ENCODE data around the gene OMG. TPM values are rescaled to one million over a fixed set of nuclear protein-coding genes. Genes with fewer than 3 reads are reported as not detected.
A peak's percentile ranks its signal among the peaks of the same experiment; 100 is the strongest.

The OMG gene
- total and polyA plus RNA-seq, 2 donors (not counting 3 experiments of a cell fraction or from before 2014, with no cell fraction given): 0.86 TPM; not detected in 1

DNA sequence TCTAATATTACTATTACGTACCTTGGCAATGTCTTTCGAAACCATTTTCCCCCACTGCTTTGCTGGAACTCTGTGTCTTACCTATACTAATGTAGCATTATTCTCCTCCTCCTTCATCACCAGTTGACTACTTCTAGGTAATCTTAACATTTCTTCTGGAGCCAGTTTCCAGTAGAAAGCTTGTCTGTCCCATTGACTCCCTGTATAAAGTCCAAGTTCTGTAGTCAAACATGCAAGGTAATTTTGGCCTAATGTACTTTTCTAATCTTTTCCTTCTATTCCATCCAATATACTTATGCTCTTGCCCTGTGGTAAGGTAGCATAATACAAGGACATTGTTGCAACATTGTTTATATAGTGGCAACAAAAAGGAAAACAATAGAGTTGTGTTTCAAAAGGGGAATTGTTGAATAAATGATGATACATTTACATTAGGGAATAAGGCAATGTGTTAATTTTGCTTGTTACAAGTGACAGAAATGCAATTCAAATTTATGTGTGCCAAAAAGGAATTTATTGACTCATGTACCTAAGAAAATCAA is 27.9 kb downstream of the OMG start:
- intact Hi-C loops (cut with micrococcal nuclease) (loop anchor here (5.0 kb wide), 1 partner anchor 43 kb away; the partner anchor contains the start of gene EVI2B), dilution Hi-C loops (cut with MboI; ENCODE audit: extremely low pct_ligation_motif_present, low sequenced_read_pairs) (no loop called here)
- no peak for TF ChIP-seq GATA2 (IDR thresholded peaks at IDR 0.05; ENCODE audit: insufficient read depth, insufficient read length, low read depth, low read length)
- TF ChIP-seq MYC (IDR thresholded peaks at IDR 0.05; ENCODE audit: low read depth, low read length): no peak
- TF ChIP-seq JUN (IDR thresholded peaks at IDR 0.05; ENCODE audit: borderline replicate concordance, insufficient read depth, insufficient read length, low read depth): no peak
- no peak for TF ChIP-seq POLR2AphosphoS5 (IDR thresholded peaks at IDR 0.05; ENCODE audit: insufficient read depth, low read depth, low read length)
- TF ChIP-seq, protein P1, sequence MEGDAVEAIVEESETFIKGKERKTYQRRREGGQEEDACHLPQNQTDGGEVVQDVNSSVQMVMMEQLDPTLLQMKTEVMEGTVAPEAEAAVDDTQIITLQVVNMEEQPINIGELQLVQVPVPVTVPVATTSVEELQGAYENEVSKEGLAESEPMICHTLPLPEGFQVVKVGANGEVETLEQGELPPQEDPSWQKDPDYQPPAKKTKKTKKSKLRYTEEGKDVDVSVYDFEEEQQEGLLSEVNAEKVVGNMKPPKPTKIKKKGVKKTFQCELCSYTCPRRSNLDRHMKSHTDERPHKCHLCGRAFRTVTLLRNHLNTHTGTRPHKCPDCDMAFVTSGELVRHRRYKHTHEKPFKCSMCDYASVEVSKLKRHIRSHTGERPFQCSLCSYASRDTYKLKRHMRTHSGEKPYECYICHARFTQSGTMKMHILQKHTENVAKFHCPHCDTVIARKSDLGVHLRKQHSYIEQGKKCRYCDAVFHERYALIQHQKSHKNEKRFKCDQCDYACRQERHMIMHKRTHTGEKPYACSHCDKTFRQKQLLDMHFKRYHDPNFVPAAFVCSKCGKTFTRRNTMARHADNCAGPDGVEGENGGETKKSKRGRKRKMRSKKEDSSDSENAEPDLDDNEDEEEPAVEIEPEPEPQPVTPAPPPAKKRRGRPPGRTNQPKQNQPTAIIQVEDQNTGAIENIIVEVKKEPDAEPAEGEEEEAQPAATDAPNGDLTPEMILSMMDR (IDR thresholded peaks at IDR 0.05; ENCODE audit: extremely low read depth in 1 of 2, insufficient read depth in 1 of 2, low read depth in 1 of 2, low read length in 2 of 2): no peak
- no peak for TF ChIP-seq EZH2 (IDR thresholded peaks at IDR 0.05; ENCODE audit: borderline replicate concordance, low read depth, low read length, severe bottlenecking)
- TF ChIP-seq POLR2A (IDR thresholded peaks at IDR 0.05; ENCODE audit: low read depth, low read length): no peak
- no peak for TF ChIP-seq FOS (IDR thresholded peaks at IDR 0.05; ENCODE audit: borderline replicate concordance, insufficient read depth, low read length)
- TF ChIP-seq, protein P2, sequence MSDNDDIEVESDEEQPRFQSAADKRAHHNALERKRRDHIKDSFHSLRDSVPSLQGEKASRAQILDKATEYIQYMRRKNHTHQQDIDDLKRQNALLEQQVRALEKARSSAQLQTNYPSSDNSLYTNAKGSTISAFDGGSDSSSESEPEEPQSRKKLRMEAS (IDR thresholded peaks at IDR 0.05; ENCODE audit: insufficient read depth, insufficient read length): no peak
- FAIRE-seq: no peak
- H3K4me1 ChIP-seq (ENCODE audit: control insufficient read depth, extremely low read depth, insufficient read depth, low read length): peaks cover 16% of the 10 kb centered on the region
- H3K27me3 ChIP-seq (ENCODE audit: control insufficient read depth in 2 of 2, insufficient read depth in 2 of 2, low read length in 2 of 2): no peaks in the 10 kb centered on the region
- DNase-seq (ENCODE audit: low read depth, low spot score): no peak
- ChIA-PET CTCF (interaction anchor here (0.8 to 1.5 kb wide), 9 partner anchors 9 to 72 kb away, joined by 3 to 9 read pairs (median 3); no protein-coding TSS in a partner anchor), POLR2A (no interaction called here)
- H3K79me2 ChIP-seq (ENCODE audit: control insufficient read depth, insufficient read depth, low read length): no peaks in the 10 kb centered on the region
- H3K4me2 ChIP-seq (ENCODE audit: insufficient read depth, low read length): peak overlapping the region; percentile 8
- no TSS peak for BruUV-seq (replicated peaks)
- no peak overlapping the region for H2AFZ ChIP-seq (ENCODE audit: low read depth, low read length)
- H3K36me3 ChIP-seq (ENCODE audit: control insufficient read depth in 2 of 2, extremely low read depth in 1 of 2, insufficient read depth in 2 of 2, low read length in 2 of 2): peaks cover 3 to 6% of the 10 kb centered on the region in 2 experiments
- H4K20me1 ChIP-seq (replicated peaks; ENCODE audit: control insufficient read depth, extremely low read depth, insufficient read depth, low read length): no peaks in the 10 kb centered on the region
- H3K9me1 ChIP-seq (replicated peaks; ENCODE audit: control insufficient read depth, extremely low read depth, insufficient read depth, low read length): no peaks in the 10 kb centered on the region
- peak overlapping the region; percentile 9 for H3K27ac ChIP-seq (ENCODE audit: insufficient read depth, low read depth, low read length)
- H3K4me3 ChIP-seq (replicated peaks in 1 of 3; ENCODE audit: insufficient read depth in 1 of 3, low read depth in 1 of 3, low read length in 3 of 3): no peak overlapping the region
- H3K9me3 ChIP-seq (replicated peaks; ENCODE audit: control insufficient read depth, insufficient read depth, low read length): no peaks in the 10 kb centered on the region
- H3K9ac ChIP-seq (replicated peaks; ENCODE audit: extremely low read depth, insufficient read depth, low read length): no peak overlapping the region
